ENCODE results near the gene ALDH3B1.

ALDH3B1 gene

DNA sequence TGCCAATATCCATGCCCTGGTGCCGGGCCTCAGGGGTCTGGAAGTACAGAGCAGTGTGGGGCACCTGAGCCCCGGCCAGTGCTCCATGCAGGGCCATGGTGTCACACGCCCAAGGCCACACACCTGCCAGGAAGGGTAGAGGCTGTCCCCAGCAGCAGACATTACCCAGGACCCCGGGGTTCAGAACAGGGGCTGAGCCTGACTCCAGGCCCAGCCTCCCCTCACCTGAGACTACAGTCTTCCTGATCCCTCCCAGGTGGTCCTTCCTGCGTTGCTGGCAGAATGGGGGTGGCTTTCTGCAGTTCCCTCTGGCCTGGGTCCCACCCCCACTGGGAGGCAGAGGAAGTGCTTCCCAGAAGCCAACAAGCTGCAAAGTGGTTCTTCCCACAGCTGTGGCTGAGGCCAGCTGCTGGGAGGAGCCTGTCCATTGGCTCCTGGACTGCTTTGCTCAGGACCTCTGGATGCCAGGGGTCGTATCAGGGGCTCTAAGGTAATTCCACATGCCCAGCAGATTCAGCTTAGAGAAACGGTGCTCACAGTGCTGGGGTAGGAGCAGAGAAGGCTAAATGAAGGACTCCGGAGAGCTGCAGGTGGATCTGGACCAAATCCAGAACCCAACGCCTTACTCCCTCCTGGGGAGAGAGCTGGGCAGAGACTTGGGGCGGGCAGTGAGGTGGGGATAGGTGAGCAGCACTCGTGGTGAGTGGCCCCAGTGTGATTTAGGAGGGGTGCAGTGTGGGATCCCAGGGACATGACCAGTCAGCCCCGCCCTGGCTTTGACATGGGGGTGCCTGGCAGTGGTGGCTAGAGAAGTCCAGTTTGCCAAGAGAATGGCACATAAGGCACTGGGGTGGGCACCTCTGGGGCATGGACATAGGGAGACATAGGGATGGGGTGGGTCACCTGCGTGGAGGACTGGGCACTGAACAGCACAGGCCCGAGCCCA, 41.3 kb downstream of the ALDH3B1 start:
- Histone ChIP-seq H3K9ac (ENCODE audit: low read depth, low read length) (no peak overlapping the region), H3K27ac (ENCODE audit: low read depth, low read length) (no peak overlapping the region), H3K4me3 (ENCODE audit: low read length) (no peak overlapping the region), H3K27me3 (ENCODE audit: insufficient read depth, low read length) (no peaks in the 10 kb centered on the region), H3K9me3 (ENCODE audit: insufficient read depth, low read depth, low read length) (no peaks in the 10 kb centered on the region), H3K36me3 (ENCODE audit: insufficient read depth, low read length) (peaks cover 12% of the 10 kb centered on the region; the same call in 1 of the 2 replicates), H3K4me1 (ENCODE audit: insufficient read depth, low read length) (no peaks in the 10 kb centered on the region)
- 86% methylated on average over 14 of the region's 14 CpGs for WGBS

GRCh38 chr11:68052137-68052873, 42.2 kb downstream of the ALDH3B1 start:
- Histone ChIP-seq H3K9me3 (ENCODE audit: insufficient read depth, low read depth, low read length) (no peaks in the 10 kb centered on the region), H3K9ac (ENCODE audit: low read depth, low read length) (no peak overlapping the region), H3K4me3 (ENCODE audit: low read length) (no peak overlapping the region), H3K27me3 (ENCODE audit: insufficient read depth, low read length) (no peaks in the 10 kb centered on the region), H3K4me1 (ENCODE audit: insufficient read depth, low read length) (no peaks in the 10 kb centered on the region), H3K36me3 (ENCODE audit: insufficient read depth, low read length) (peaks cover 16% of the 10 kb centered on the region), H3K27ac (ENCODE audit: low read depth, low read length) (no peak overlapping the region)
- 91% methylated on average over 15 of the region's 15 CpGs for WGBS

GRCh38 chr11:68053117-68053516, 43.0 kb downstream of the ALDH3B1 start:
- no peak overlapping the region for H3K4me3 ChIP-seq (ENCODE audit: low read length)
- no peak overlapping the region for H3K27ac ChIP-seq (ENCODE audit: low read depth, low read length)
- WGBS, result 90% methylated on average over 9 of the region's 9 CpGs
- H3K27me3 ChIP-seq (ENCODE audit: insufficient read depth, low read length), result no peaks in the 10 kb centered on the region
- peaks cover 23% of the 10 kb centered on the region for H3K36me3 ChIP-seq (ENCODE audit: insufficient read depth, low read length)
- H3K4me1 ChIP-seq (ENCODE audit: insufficient read depth, low read length), result no peaks in the 10 kb centered on the region
- H3K9ac ChIP-seq (ENCODE audit: low read depth, low read length), result no peak overlapping the region
- no peaks in the 10 kb centered on the region for H3K9me3 ChIP-seq (ENCODE audit: insufficient read depth, low read depth, low read length)

DNA sequence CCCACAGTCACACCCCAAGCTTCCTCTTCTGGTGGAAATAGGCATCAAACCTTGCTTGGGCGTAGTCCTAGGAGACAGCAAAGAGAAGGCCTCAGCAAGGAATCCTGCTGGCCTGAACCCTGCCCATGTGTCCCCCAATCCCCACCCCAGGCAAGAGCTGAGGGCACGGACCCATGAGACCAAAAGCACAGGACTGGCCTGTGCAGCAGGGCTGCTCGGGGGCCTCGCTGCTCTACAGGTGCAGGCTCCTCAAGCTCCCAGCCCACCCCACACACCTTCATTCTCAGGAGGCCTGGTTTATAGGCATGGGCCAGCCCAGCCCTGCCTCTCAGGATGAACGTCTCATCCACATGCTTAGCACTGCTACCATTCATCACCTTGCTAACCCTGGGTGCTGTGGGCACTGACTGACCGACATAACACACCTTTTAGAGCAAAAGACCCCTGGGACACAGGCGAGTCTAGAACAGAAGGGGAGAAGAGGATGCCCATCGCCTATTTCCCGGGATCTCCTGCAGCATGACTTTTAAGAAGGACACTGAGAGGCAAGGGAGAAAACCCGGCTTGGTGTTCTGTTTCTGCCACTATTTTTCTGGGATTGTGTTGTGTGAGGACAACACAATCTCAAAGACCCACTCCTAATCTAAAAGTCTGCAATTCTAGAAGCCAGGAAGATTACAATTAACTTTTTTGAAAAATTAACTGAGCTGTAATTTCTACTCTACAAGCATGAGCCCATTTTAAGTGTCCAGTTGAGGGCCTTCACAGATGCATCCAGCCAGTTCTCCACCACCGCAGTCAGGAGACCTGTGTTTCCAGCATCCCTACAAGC, 44.1 kb downstream of the ALDH3B1 start:
- H3K27me3 ChIP-seq (ENCODE audit: insufficient read depth, low read length), result no peaks in the 10 kb centered on the region
- H3K9ac ChIP-seq (ENCODE audit: low read depth, low read length), result no peak overlapping the region
- no peak overlapping the region for H3K4me3 ChIP-seq (ENCODE audit: low read length)
- H3K36me3 ChIP-seq (ENCODE audit: insufficient read depth, low read length), result peaks cover 32% of the 10 kb centered on the region
- no peaks in the 10 kb centered on the region for H3K4me1 ChIP-seq (ENCODE audit: insufficient read depth, low read length)
- WGBS, result 95% methylated on average over 11 of the region's 11 CpGs
- no peaks in the 10 kb centered on the region for H3K9me3 ChIP-seq (ENCODE audit: insufficient read depth, low read depth, low read length)
- H3K27ac ChIP-seq (ENCODE audit: low read depth, low read length), result no peak overlapping the region

DNA sequence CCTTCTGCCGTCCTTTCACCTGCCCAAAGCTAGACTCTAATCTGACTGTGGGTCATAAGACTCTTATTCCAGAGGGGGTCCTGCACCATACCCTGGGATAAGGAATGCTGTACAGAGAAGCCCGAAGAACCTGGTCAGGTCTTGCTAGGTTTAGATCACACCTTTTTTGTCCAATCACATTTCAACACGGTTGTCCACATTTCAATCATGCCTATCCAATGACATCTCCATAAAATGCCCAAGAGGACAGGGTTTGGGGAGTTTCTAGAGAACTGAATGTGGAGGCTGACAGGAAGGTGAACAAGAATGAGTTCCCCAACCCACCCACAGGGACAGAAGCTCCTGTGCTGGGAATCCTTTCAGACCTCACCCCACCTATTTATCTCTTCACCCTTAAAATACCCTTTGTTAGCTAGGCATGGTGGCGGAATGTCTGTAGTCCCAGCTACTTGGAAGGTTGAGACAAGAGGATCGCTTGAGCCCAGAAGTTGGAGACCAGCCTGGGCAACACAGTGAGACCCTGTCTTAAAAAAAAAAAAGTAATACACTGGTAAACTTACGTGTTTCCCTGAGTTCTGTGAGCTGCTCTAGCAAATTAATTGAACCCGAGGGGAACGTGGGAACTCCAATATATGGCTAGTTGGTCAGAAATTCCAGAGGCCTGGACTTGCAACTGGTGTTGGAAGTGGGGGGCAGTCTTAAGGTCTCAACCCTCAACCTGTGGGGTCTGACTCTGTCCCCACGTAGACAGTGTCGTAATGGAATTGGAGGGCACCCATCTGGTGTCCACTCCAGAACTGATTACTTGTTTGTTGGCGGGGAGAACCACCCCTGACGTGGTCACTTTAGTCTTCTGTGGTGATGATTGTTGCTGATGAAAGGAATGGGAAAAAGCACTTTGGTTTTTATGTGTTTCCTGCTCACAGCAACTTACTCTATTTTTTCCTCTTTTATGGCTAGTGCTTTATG, 46.5 kb downstream of the ALDH3B1 start:
- Histone ChIP-seq H3K9ac (ENCODE audit: low read depth, low read length) (no peak overlapping the region), H3K27me3 (ENCODE audit: insufficient read depth, low read length) (no peaks in the 10 kb centered on the region), H3K4me3 (ENCODE audit: low read length) (no peak overlapping the region), H3K36me3 (ENCODE audit: insufficient read depth, low read length) (peaks cover 51% of the 10 kb centered on the region), H3K4me1 (ENCODE audit: insufficient read depth, low read length) (no peaks in the 10 kb centered on the region), H3K9me3 (ENCODE audit: insufficient read depth, low read depth, low read length) (no peaks in the 10 kb centered on the region), H3K27ac (ENCODE audit: low read depth, low read length) (no peak overlapping the region)
- 94% methylated on average over 12 of the region's 12 CpGs for WGBS

GRCh38 chr11:68057807-68058206, 47.7 kb downstream of the ALDH3B1 start:
- H3K4me1 ChIP-seq (ENCODE audit: insufficient read depth, low read length), result no peaks in the 10 kb centered on the region
- H3K4me3 ChIP-seq (ENCODE audit: low read length), result no peak overlapping the region
- no peak overlapping the region for H3K9ac ChIP-seq (ENCODE audit: low read depth, low read length)
- 94% methylated on average over 4 of the region's 4 CpGs for WGBS
- no peaks in the 10 kb centered on the region for H3K27me3 ChIP-seq (ENCODE audit: insufficient read depth, low read length)
- H3K9me3 ChIP-seq (ENCODE audit: insufficient read depth, low read depth, low read length), result no peaks in the 10 kb centered on the region
- no peak overlapping the region for H3K27ac ChIP-seq (ENCODE audit: low read depth, low read length)
- H3K36me3 ChIP-seq (ENCODE audit: insufficient read depth, low read length), result peaks cover 63% of the 10 kb centered on the region

- Histone ChIP-seq H3K27me3 (ENCODE audit: insufficient read depth, low read length) (no peaks in the 10 kb centered on the region), H3K4me1 (ENCODE audit: insufficient read depth, low read length) (no peaks in the 10 kb centered on the region), H3K36me3 (ENCODE audit: insufficient read depth, low read length) (peaks cover 86% of the 10 kb centered on the region), H3K4me3 (ENCODE audit: low read length) (no peak overlapping the region), H3K27ac (ENCODE audit: low read depth, low read length) (no peak overlapping the region), H3K9me3 (ENCODE audit: insufficient read depth, low read depth, low read length) (no peaks in the 10 kb centered on the region), H3K9ac (ENCODE audit: low read depth, low read length) (no peak overlapping the region)
- 98% methylated on average over 7 of the region's 7 CpGs for WGBS
Observed at GRCh38 chr11:68061508-68061907, 51.4 kb downstream of the ALDH3B1 start.

DNA sequence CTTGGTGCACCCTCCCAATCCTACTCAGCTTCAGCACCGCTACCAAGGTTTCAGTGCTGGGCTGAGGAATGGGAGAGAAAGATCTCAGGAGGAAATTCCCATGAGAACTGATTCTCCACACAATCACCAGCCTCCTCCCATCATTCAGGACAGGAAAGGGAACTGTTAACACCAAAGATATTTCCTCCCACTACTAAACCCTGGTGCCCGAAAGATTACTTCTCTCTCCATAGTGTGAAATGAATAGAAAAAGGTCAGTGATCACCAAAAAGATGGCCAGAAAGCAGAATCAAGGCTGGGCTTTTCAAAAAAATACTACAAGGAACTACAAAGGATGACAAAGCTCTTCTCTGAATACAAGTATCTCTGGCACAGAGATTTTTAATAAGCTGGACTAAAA, 54.8 kb downstream of the ALDH3B1 start:
- Histone ChIP-seq H3K27me3 (ENCODE audit: insufficient read depth, low read length) (no peaks in the 10 kb centered on the region), H3K9ac (ENCODE audit: low read depth, low read length) (no peak overlapping the region), H3K27ac (ENCODE audit: low read depth, low read length) (no peak overlapping the region), H3K36me3 (ENCODE audit: insufficient read depth, low read length) (peaks cover 95% of the 10 kb centered on the region), H3K4me3 (ENCODE audit: low read length) (no peak overlapping the region), H3K9me3 (ENCODE audit: insufficient read depth, low read depth, low read length) (no peaks in the 10 kb centered on the region), H3K4me1 (ENCODE audit: insufficient read depth, low read length) (no peaks in the 10 kb centered on the region)
- WGBS, result 90% methylated on average over 2 of the region's 2 CpGs

DNA sequence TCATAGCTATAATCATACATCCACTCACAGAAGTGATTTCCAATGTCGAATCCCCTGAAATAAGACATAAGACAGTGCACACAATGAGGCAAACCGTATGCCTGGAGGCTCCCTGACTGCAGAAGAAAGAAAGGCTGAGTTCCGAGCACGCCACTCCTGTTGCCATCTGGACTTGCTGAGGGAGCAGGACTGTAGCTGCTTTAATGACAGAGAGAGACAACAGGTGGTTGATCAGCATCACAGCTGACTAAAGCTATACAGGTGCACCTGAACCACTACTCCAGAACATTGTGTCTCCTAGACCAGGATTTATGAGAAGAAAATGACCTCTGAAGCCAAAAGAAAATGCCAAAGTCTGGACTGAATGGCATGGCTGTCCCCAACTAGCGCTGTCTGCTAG, 55.7 kb downstream of the ALDH3B1 start:
- Histone ChIP-seq H3K9me3 (ENCODE audit: insufficient read depth, low read depth, low read length) (no peaks in the 10 kb centered on the region), H3K36me3 (ENCODE audit: insufficient read depth, low read length) (peaks cover 98% of the 10 kb centered on the region), H3K27me3 (ENCODE audit: insufficient read depth, low read length) (no peaks in the 10 kb centered on the region), H3K4me3 (ENCODE audit: low read length) (no peak overlapping the region), H3K9ac (ENCODE audit: low read depth, low read length) (no peak overlapping the region), H3K4me1 (ENCODE audit: insufficient read depth, low read length) (no peaks in the 10 kb centered on the region), H3K27ac (ENCODE audit: low read depth, low read length) (no peak overlapping the region)
- WGBS, result 94% methylated on average over 5 of the region's 5 CpGs

DNA sequence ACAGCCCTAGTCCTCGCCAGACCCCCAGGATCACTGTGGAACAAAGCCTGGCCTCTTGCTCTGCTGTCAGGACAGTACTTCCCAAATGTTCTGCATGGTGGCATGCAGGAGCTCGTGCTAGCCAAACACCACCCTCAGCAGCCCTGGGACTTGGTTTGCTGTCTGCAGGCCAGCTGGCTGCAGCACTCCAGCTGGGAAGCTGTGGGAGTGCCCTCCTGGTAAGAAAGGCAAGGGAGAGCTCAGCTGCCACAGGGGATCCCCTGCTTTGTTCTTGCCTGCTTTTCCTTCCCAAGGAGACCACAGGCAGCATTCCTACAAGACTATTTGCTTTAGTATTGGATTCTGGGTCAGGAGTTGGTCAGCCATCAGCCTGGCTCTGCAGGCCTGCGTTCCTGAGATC, 56.6 kb downstream of the ALDH3B1 start:
- H3K4me3 ChIP-seq (ENCODE audit: low read length), result no peak overlapping the region
- H3K36me3 ChIP-seq (ENCODE audit: insufficient read depth, low read length), result peaks cover 99% of the 10 kb centered on the region
- 89% methylated on average over 3 of the region's 3 CpGs for WGBS
- H3K9ac ChIP-seq (ENCODE audit: low read depth, low read length), result no peak overlapping the region
- no peaks in the 10 kb centered on the region for H3K9me3 ChIP-seq (ENCODE audit: insufficient read depth, low read depth, low read length)
- no peak overlapping the region for H3K27ac ChIP-seq (ENCODE audit: low read depth, low read length)
- H3K4me1 ChIP-seq (ENCODE audit: insufficient read depth, low read length), result no peaks in the 10 kb centered on the region
- H3K27me3 ChIP-seq (ENCODE audit: insufficient read depth, low read length), result no peaks in the 10 kb centered on the region

All from HUES64 (cell line).